GM12878 (cell line): ENCODE data around the gene CXCL13. TPM values are rescaled to one million over a fixed set of nuclear protein-coding genes. Genes with fewer than 3 reads are reported as not detected.

Source experiments
- ATAC-seq: fragments of 200-7000 bp; cut with Tn5 transposase; 3 replicates; pipeline ENCODE4 v1.9.1; 2020; ENCODE audit warnings: mild to moderate bottlenecking, moderate library complexity
- BruUV-seq: library from RNA; stranded (reverse); fragments of 400-500 nt; replicated peaks from 2 replicates; lab custom pipeline; 2021; lab: Mats Ljungman, UMichigan
- CTCF ChIA-PET: fragments of 300-600 bp; sonication (Branson Sonifier 250); formaldehyde crosslinking; extraction: SDS; loops from one replicate; lab custom pipeline; 2021; ENCODE audit warnings: inconsistent platforms; lab: Yijun Ruan, JAX
- POLR2A ChIA-PET: fragments of 350-600 bp; formaldehyde crosslinking; extraction: SDS; loops from one replicate; lab custom pipeline; 2021; ENCODE audit warnings: inconsistent platforms; lab: Charles Lee
- RAD21 ChIA-PET: fragments of 300-600 bp; sonication (Branson Sonifier 250); formaldehyde crosslinking; loops from one replicate; lab custom pipeline; 2023; ENCODE audit warnings: antibody characterized with exemption; ENCODE audit not compliant: unreplicated experiment; lab: Charles Lee
- SMC1A ChIA-PET: fragments of 300-600 bp; sonication (Branson Sonifier 250); formaldehyde crosslinking; loops from one replicate; lab custom pipeline; 2023; ENCODE audit not compliant: unreplicated experiment, uncharacterized antibody; lab: Charles Lee
- DNase-seq: peaks from one replicate; pipeline ENCODE4 v3.0.0-alpha.2; 2011; ENCODE audit warnings: low read depth, low spot score
- FAIRE-seq: peaks from 3 replicates; lab custom pipeline; 2011; peaks lifted over from hg19 to GRCh38; lab: Jason Lieb, UNC
- H2AFZ ChIP-seq: 2 replicates; pipeline ENCODE4 v1.6.0; 2011; ENCODE audit warnings: low read depth, low read length, control low read depth; ENCODE audit not compliant: control insufficient read depth
- H3K27ac ChIP-seq: 2 replicates; pipeline ENCODE4 v1.5.1; 2011; ENCODE audit warnings: control low read depth; ENCODE audit not compliant: control insufficient read depth, insufficient read depth
- H3K27me3 ChIP-seq, 2 experiments: replicated peaks in 1 of 2; 2 replicates each; pipeline versions ENCODE4 v1.6.0 to v1.6.1; 2011; ENCODE audit warnings: low read length in 1 of 2; ENCODE audit not compliant: control insufficient read depth in 2 of 2, insufficient read depth in 2 of 2
- H3K36me3 ChIP-seq, 2 experiments: 2 replicates each; pipeline ENCODE4 v1.5.1; 2011; ENCODE audit warnings: low read length in 1 of 2; ENCODE audit not compliant: control insufficient read depth in 2 of 2, insufficient read depth in 2 of 2
- H3K4me1 ChIP-seq: 2 replicates; pipeline ENCODE4 v1.6.1; 2011; ENCODE audit warnings: mild to moderate bottlenecking, low read length, moderate library complexity, mixed read lengths; ENCODE audit not compliant: control insufficient read depth, insufficient read depth
- H3K4me2 ChIP-seq: 2 replicates; pipeline ENCODE4 v1.6.0; 2011; ENCODE audit warnings: control low read depth; ENCODE audit not compliant: control insufficient read depth, insufficient read depth
- H3K4me3 ChIP-seq: fragments of 200-600 bp; sonication (generic); 2 replicates; pipeline ENCODE4 v1.5.1; 2016
- H3K79me2 ChIP-seq: 2 replicates; pipeline ENCODE4 v1.6.0; 2011; ENCODE audit warnings: low read length; ENCODE audit not compliant: control insufficient read depth, insufficient read depth
- H3K9ac ChIP-seq: 2 replicates; pipeline ENCODE4 v1.8.0; 2011; ENCODE audit warnings: low read length, control low read depth, mixed read lengths; ENCODE audit not compliant: control insufficient read depth, insufficient read depth
- H3K9me3 ChIP-seq: replicated peaks from 3 replicates; pipeline ENCODE4 v1.5.1; 2011; ENCODE audit warnings: mild to moderate bottlenecking, low read length; ENCODE audit not compliant: control insufficient read depth, insufficient read depth
- H4K20me1 ChIP-seq: 2 replicates; pipeline ENCODE4 v1.6.0; 2011; ENCODE audit not compliant: control insufficient read depth, insufficient read depth
- DPF2 ChIP-seq: fragments of 450-650 bp; IDR thresholded peaks from 2 replicates; pipeline ENCODE4 v1.6.1; 2017; ENCODE audit warnings: mild to moderate bottlenecking
- GABPA ChIP-seq: IDR thresholded peaks from 2 replicates; pipeline ENCODE4 v1.6.1; 2014; ENCODE audit warnings: antibody characterized with exemption, low read depth, mild to moderate bottlenecking, inconsistent platforms
- KAT2A ChIP-seq: conservative IDR thresholded peaks from 2 replicates; pipeline ENCODE4 v1.6.1; 2011; ENCODE audit warnings: low read depth, low read length; ENCODE audit not compliant: control insufficient read depth
- RELA ChIP-seq: fragments of 450-650 bp; IDR thresholded peaks from 2 replicates; pipeline ENCODE4 v1.8.0; 2014; ENCODE audit warnings: borderline replicate concordance; ENCODE audit not compliant: partially characterized antibody
- RFX5 ChIP-seq: IDR thresholded peaks from 2 replicates; pipeline ENCODE4 v1.6.1; 2011; ENCODE audit warnings: low read depth, low read length, improper control_type of control experiment
- STAT1 ChIP-seq: fragments of 450-650 bp; conservative IDR thresholded peaks from 2 replicates; pipeline ENCODE4 v1.6.1; 2014; ENCODE audit warnings: antibody characterized with exemption, mild to moderate bottlenecking
- WRNIP1 ChIP-seq: IDR thresholded peaks from 2 replicates; pipeline ENCODE4 v1.6.1; 2011; ENCODE audit warnings: low read depth, low read length, improper control_type of control experiment, borderline replicate concordance
- ZBED1 ChIP-seq: IDR thresholded peaks from 2 replicates; pipeline ENCODE4 v1.6.1; 2016; ENCODE audit warnings: borderline replicate concordance
- WGBS: methylation state at CpG from one replicate; pipeline ENCODE4 v1.1.6; 2016; ENCODE audit warnings: low lambda C conversion rate; ENCODE audit not compliant: insufficient replicate concordance, insufficient coverage; ENCODE audit errors: missing lambda C conversion rate; 5-methylcytosine and 5-hydroxymethylcytosine counted together
- in situ Hi-C: fragments of 300-500 bp; cut with MboI; formaldehyde crosslinking; loops from 9 replicates; pipeline ENCODE4 v1.14.3; 2018; ENCODE audit warnings: mixed read lengths
- intact Hi-C: fragments of 100-400 bp; cut with micrococcal nuclease; formaldehyde crosslinking; loops from one replicate; pipeline ENCODE4 v1.14.2; 2022; ENCODE audit not compliant: unreplicated experiment
- polyA plus RNA-seq, 11 experiments: library from polyadenylated mRNA; depleted of rRNA in 4 of 11; unstranded in 6 of 11; stranded (reverse) in 5 of 11; fragments of >200 nt; fragmentation: Nextera tagmentation in 4 of 11; fragmentation: Illumina TruSeq in 1 of 11; extraction: Ambion mirVana in 4 of 11; extraction: Trizol in 1 of 11; gene quantifications; 1 replicate in 1 of 11; 2 replicates in 10 of 11; pipeline versions ENCODE4 v1.2.1 to v1.2.3, GENCODE V29; 2011 to 2016; ENCODE audit warnings: inconsistent platforms in 2 of 11, missing spikeins in 2 of 11, low read depth in 1 of 11
- total RNA-seq, 4 experiments: library from RNA; depleted of rRNA in 3 of 4; stranded (reverse); fragments of >200 nt in 3 of 4; fragmentation: Illumina TruSeq in 1 of 4; extraction: Trizol in 1 of 4; gene quantifications; 2 replicates each; pipeline versions ENCODE4 v1.2.1 to v1.2.3, GENCODE V29; 2013 to 2021
- TF ChIP-seq, protein P1 (sequence below): IDR thresholded peaks from 2 replicates; pipeline ENCODE4 v1.6.1; 2011; ENCODE audit warnings: low read depth, low read length, improper control_type of control experiment, borderline replicate concordance
- TF ChIP-seq, protein P2 (sequence below): IDR thresholded peaks from 2 replicates; pipeline ENCODE4 v1.6.1; 2011; ENCODE audit warnings: mild to moderate bottlenecking, low read depth, low read length, moderate library complexity; ENCODE audit not compliant: insufficient replicate concordance
- TF ChIP-seq, protein P3 (sequence below): fragments of 450-650 bp; IDR thresholded peaks from 2 replicates; pipeline ENCODE4 v1.6.1; 2017; ENCODE audit warnings: mild to moderate bottlenecking, moderate library complexity
- TF ChIP-seq, protein P4 (sequence below): fragments of 450-650 bp; IDR thresholded peaks from 2 replicates; pipeline ENCODE4 v1.6.1; 2017; ENCODE audit warnings: low read depth, mild to moderate bottlenecking, moderate library complexity
- TF ChIP-seq, protein P5 (sequence below): fragments of 450-650 bp; IDR thresholded peaks from 2 replicates; pipeline ENCODE4 v1.6.1; 2017; ENCODE audit warnings: mild to moderate bottlenecking, low read depth, inconsistent platforms; ENCODE audit not compliant: poor library complexity, severe bottlenecking

Gene CXCL13
- total and polyA plus RNA-seq, 10 of the 15 experiments (the other 5 are each of a cell fraction or from before 2014, with no cell fraction given), result 0.05 to 0.16 TPM; not detected in 8

DNA sequence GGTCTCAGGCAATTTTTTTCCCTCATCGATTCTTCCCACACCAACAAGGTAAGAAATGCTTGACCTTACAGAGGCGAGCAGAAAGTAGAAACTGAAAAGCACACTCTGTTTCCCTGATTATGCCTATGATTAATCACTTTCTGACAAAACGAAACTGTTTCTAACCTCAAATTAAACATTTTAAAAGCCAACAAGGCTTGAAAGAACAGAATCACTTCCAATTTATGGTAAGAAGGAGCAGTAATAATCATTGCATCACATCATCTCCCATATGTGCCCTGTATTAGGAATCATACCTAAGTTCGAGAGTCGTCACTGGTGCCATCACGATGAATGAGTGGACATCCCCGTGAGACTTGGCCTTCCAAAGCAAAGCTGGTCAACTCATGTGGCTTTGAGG is 12.5 kb upstream of the CXCL13 start (continued):
- TF ChIP-seq RELA (no peak), RFX5 (no peak)
- TF ChIP-seq, protein P1, sequence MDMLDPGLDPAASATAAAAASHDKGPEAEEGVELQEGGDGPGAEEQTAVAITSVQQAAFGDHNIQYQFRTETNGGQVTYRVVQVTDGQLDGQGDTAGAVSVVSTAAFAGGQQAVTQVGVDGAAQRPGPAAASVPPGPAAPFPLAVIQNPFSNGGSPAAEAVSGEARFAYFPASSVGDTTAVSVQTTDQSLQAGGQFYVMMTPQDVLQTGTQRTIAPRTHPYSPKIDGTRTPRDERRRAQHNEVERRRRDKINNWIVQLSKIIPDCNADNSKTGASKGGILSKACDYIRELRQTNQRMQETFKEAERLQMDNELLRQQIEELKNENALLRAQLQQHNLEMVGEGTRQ, result no peak
- TF ChIP-seq, protein P2, sequence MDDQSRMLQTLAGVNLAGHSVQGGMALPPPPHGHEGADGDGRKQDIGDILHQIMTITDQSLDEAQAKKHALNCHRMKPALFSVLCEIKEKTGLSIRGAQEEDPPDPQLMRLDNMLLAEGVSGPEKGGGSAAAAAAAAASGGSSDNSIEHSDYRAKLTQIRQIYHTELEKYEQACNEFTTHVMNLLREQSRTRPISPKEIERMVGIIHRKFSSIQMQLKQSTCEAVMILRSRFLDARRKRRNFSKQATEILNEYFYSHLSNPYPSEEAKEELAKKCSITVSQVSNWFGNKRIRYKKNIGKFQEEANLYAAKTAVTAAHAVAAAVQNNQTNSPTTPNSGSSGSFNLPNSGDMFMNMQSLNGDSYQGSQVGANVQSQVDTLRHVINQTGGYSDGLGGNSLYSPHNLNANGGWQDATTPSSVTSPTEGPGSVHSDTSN, result peak; percentile 52

DNA sequence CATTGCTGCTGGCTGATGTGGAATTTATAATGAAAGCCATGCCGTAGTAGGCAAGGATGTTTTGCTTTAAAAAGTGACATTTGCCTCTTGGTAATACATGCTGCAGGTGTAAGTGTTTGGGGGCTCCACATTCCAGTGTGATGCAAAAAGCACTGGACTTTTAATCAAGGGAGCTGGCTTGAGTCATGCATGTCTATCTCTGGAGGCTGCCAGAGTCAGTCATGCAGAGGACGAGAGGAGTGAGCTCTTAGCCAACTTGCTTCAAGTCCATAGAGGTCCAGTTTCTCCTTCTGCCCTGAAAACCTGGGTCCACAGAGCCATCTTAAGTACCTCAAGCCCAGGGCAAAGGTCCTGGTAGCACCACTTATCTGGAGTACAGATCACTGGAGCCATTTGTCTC is 11.6 kb upstream of the CXCL13 start:
- ChIA-PET RAD21 (no interaction called here), SMC1A (interaction anchor here (0.8 to 2.1 kb wide), 7 partner anchors 9 to 207 kb away, joined by 3 to 7 read pairs (median 3); partner anchors contain the start of gene CXCL13), CTCF (interaction anchor here (0.9 to 2.8 kb wide), 5 partner anchors 8 to 162 kb away, joined by 3 to 8 read pairs (median 3); no protein-coding TSS in a partner anchor), POLR2A (interaction anchor here (0.6 kb wide), 1 partner anchor 1561 kb away, joined by 3 read pairs; no protein-coding TSS in a partner anchor)
- Histone ChIP-seq H3K79me2 (no peaks in the 10 kb centered on the region), H3K9me3 (no peaks in the 10 kb centered on the region), H3K4me1 (no peaks in the 10 kb centered on the region), H3K36me3 (no peaks in the 10 kb centered on the region), H3K9ac (no peak overlapping the region), H4K20me1 (no peaks in the 10 kb centered on the region), H3K4me2 (no peak overlapping the region), H3K27ac (no peak overlapping the region), H3K27me3 (no peaks in the 10 kb centered on the region; a peak in 3 of 4 replicates), H3K4me3 (no peak overlapping the region), H2AFZ (no peak overlapping the region)
- intact Hi-C loops (no loop called here), in situ Hi-C loops (no loop called here)
- 0% methylated on average over 2 of the region's 2 CpGs for WGBS
- peak; percentile 39 for ATAC-seq
- FAIRE-seq, result no peak
- BruUV-seq, result no TSS peak
- DNase-seq, result no peak
- no peak for TF ChIP-seq WRNIP1
- TF ChIP-seq, protein P3, sequence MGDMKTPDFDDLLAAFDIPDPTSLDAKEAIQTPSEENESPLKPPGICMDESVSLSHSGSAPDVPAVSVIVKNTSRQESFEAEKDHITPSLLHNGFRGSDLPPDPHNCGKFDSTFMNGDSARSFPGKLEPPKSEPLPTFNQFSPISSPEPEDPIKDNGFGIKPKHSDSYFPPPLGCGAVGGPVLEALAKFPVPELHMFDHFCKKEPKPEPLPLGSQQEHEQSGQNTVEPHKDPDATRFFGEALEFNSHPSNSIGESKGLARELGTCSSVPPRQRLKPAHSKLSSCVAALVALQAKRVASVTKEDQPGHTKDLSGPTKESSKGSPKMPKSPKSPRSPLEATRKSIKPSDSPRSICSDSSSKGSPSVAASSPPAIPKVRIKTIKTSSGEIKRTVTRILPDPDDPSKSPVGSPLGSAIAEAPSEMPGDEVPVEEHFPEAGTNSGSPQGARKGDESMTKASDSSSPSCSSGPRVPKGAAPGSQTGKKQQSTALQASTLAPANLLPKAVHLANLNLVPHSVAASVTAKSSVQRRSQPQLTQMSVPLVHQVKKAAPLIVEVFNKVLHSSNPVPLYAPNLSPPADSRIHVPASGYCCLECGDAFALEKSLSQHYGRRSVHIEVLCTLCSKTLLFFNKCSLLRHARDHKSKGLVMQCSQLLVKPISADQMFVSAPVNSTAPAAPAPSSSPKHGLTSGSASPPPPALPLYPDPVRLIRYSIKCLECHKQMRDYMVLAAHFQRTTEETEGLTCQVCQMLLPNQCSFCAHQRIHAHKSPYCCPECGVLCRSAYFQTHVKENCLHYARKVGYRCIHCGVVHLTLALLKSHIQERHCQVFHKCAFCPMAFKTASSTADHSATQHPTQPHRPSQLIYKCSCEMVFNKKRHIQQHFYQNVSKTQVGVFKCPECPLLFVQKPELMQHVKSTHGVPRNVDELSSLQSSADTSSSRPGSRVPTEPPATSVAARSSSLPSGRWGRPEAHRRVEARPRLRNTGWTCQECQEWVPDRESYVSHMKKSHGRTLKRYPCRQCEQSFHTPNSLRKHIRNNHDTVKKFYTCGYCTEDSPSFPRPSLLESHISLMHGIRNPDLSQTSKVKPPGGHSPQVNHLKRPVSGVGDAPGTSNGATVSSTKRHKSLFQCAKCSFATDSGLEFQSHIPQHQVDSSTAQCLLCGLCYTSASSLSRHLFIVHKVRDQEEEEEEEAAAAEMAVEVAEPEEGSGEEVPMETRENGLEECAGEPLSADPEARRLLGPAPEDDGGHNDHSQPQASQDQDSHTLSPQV, result no peak
- no peak for TF ChIP-seq DPF2
- TF ChIP-seq KAT2A, result no peak
- no peak for TF ChIP-seq STAT1
- no peak for TF ChIP-seq ZBED1
- TF ChIP-seq, protein P4, sequence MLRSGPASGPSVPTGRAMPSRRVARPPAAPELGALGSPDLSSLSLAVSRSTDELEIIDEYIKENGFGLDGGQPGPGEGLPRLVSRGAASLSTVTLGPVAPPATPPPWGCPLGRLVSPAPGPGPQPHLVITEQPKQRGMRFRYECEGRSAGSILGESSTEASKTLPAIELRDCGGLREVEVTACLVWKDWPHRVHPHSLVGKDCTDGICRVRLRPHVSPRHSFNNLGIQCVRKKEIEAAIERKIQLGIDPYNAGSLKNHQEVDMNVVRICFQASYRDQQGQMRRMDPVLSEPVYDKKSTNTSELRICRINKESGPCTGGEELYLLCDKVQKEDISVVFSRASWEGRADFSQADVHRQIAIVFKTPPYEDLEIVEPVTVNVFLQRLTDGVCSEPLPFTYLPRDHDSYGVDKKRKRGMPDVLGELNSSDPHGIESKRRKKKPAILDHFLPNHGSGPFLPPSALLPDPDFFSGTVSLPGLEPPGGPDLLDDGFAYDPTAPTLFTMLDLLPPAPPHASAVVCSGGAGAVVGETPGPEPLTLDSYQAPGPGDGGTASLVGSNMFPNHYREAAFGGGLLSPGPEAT, result no peak
- TF ChIP-seq GABPA, result no peak
- TF ChIP-seq, protein P5, sequence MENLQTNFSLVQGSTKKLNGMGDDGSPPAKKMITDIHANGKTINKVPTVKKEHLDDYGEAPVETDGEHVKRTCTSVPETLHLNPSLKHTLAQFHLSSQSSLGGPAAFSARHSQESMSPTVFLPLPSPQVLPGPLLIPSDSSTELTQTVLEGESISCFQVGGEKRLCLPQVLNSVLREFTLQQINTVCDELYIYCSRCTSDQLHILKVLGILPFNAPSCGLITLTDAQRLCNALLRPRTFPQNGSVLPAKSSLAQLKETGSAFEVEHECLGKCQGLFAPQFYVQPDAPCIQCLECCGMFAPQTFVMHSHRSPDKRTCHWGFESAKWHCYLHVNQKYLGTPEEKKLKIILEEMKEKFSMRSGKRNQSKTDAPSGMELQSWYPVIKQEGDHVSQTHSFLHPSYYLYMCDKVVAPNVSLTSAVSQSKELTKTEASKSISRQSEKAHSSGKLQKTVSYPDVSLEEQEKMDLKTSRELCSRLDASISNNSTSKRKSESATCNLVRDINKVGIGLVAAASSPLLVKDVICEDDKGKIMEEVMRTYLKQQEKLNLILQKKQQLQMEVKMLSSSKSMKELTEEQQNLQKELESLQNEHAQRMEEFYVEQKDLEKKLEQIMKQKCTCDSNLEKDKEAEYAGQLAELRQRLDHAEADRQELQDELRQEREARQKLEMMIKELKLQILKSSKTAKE, result no peak
